ENCODE data around the gene CFAP206.

Gene CFAP206

DNA sequence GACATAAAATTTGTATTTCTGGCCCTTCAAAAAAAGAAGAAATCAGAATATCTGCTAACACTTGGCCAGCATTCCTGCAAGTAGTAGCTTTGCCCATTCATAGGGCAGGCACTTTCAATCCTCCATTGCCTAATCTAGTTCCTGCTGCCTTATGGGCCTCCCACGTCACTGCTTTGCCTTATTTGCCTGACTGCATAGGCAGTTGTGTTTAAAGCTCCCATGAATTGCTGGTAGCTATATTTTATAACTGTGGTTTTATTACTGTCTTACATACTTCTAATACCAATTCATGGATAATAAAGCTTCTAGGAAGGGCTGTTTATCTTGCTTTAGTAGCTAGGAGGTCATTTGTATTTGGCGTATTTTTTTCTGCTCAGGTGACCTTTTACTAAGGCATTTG is 57.3 kb downstream of the CFAP206 start:
- no peak overlapping the region for H3K4me3 ChIP-seq (ENCODE audit: low read depth, low read length)
- no peak for TF ChIP-seq MAX (IDR thresholded peaks at IDR 0.05; ENCODE audit: low read depth, low read length)
- no peak for TF ChIP-seq POLR2A (IDR thresholded peaks at IDR 0.05; ENCODE audit: extremely low read depth, insufficient read length)
- no peak for DNase-seq (ENCODE audit: low read depth)

GRCh38 chr6:87472525-87473418 is 65.0 kb downstream of the CFAP206 start, which contains the start of gene SLC35A1:
Gene SLC35A1, plus strand, starts transcription at chr6:87472974. Its CDS starts 30 bp downstream, at chr6:87473004.
- DNase-seq (ENCODE audit: low read depth), result peak; percentile 89
- 0 out of 2 replicates have a peak, but pooled peaks have one; percentile 27 for TF ChIP-seq MAX (IDR thresholded peaks at IDR 0.05; ENCODE audit: low read depth, low read length)
- peak; percentile 71 for TF ChIP-seq POLR2A (IDR thresholded peaks at IDR 0.05; ENCODE audit: extremely low read depth, insufficient read length)
- TF ChIP-seq CTCF (IDR thresholded peaks at IDR 0.05; ENCODE audit: low read depth, low read length), result no peak
- TF ChIP-seq MYC (IDR thresholded peaks at IDR 0.05; ENCODE audit: low read depth, low read length), result peak; percentile 26
- peak within 1 kb of the TSS; percentile 69 for H3K4me3 ChIP-seq (ENCODE audit: low read depth, low read length)

DNA sequence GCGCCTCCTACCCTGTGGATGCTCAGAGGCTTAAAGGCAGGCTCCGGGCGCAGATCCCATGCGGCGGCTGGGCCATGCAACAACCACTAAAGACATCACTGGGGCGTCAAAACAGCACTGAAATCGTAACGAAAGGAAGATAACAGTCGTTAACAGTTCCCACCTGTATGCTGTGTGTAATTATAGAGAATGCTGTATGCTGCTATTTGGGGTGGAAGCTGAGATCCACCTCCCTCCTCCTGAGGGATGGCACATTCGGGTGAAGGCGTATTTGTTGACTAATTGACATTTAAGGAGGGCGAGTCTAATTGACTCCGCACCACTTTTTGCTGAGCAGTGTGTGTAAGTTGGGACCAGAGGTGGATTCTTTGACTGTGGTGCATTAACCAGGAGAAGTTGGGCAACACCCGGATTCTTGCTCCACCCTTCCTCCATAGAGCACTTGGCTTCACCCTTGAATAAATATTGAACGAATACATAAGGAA is 65.7 kb downstream of the CFAP206 start:
- peak overlapping the region; percentile 69 for H3K4me3 ChIP-seq (ENCODE audit: low read depth, low read length)
- DNase-seq (ENCODE audit: low read depth), result peak; percentile 72
- TF ChIP-seq POLR2A (IDR thresholded peaks at IDR 0.05; ENCODE audit: extremely low read depth, insufficient read length) (no peak), MYC (IDR thresholded peaks at IDR 0.05; ENCODE audit: low read depth, low read length) (no peak), MAX (IDR thresholded peaks at IDR 0.05; ENCODE audit: low read depth, low read length) (no peak), CTCF (IDR thresholded peaks at IDR 0.05; ENCODE audit: low read depth, low read length) (no peak)

GRCh38 chr6:87481931-87482330 is 74.2 kb downstream of the CFAP206 start:
- TF ChIP-seq MYC (IDR thresholded peaks at IDR 0.05; ENCODE audit: low read depth, low read length) (no peak), POLR2A (IDR thresholded peaks at IDR 0.05; ENCODE audit: extremely low read depth, insufficient read length) (no peak), MAX (IDR thresholded peaks at IDR 0.05; ENCODE audit: low read depth, low read length) (no peak), CTCF (IDR thresholded peaks at IDR 0.05; ENCODE audit: low read depth, low read length) (no peak)
- peak; percentile 80 for DNase-seq (ENCODE audit: low read depth)
- peak overlapping the region; percentile 9 for H3K4me3 ChIP-seq (ENCODE audit: low read depth, low read length)

DNA sequence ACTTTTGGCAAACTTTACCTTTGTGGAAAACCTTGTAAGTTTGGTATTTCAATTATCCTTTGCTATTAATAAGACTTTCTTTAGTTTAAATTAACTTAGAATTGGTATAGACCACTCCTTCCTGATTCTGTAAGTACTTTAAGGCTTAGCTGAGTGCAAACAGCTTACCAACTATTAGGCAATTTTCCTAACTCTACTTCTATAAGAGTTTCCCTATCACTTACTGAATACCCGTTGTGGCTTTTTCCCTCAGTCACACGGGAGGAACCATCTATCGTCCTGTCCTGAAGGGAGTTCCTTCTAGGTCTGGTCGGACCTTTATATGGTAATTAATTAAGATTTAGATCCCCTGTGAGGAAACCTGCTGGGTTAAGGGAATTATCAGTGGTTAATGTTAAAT is 74.6 kb downstream of the CFAP206 start:
- peak overlapping the region; percentile 9 for H3K4me3 ChIP-seq (ENCODE audit: low read depth, low read length)
- peak; percentile 88 for DNase-seq (ENCODE audit: low read depth)
- TF ChIP-seq MYC (IDR thresholded peaks at IDR 0.05; ENCODE audit: low read depth, low read length) (no peak), POLR2A (IDR thresholded peaks at IDR 0.05; ENCODE audit: extremely low read depth, insufficient read length) (no peak), CTCF (IDR thresholded peaks at IDR 0.05; ENCODE audit: low read depth, low read length) (no peak), MAX (IDR thresholded peaks at IDR 0.05; ENCODE audit: low read depth, low read length) (no peak)

- H3K4me3 ChIP-seq (ENCODE audit: low read depth, low read length), result no peak overlapping the region
- TF ChIP-seq CTCF (IDR thresholded peaks at IDR 0.05; ENCODE audit: low read depth, low read length) (peak; percentile 40), MYC (IDR thresholded peaks at IDR 0.05; ENCODE audit: low read depth, low read length) (no peak)
- peak; percentile 84 for DNase-seq (ENCODE audit: low read depth)
Observed at GRCh38 chr6:87483929-87484328, 76.2 kb downstream of the CFAP206 start.
